Endothelial cell of umbilical vein (primary cell): ENCODE results near the gene IFNA2. TPM values are rescaled to one million over a fixed set of nuclear protein-coding genes. Genes with fewer than 3 reads are reported as not detected.
A peak's percentile ranks its signal among the peaks of the same experiment; 100 is the strongest.

Experiments used
- BruUV-seq: library from RNA; stranded (reverse); fragments of 400-500 nt; replicated peaks from 2 replicates; lab custom pipeline; 2021; lab: Mats Ljungman, UMichigan
- CTCF ChIA-PET: fragments of 300-600, 350-600 bp; sonication (Branson Sonifier 250); formaldehyde crosslinking; loops from one replicate; lab custom pipeline; 2021; ENCODE audit warnings: antibody characterized with exemption, inconsistent platforms; lab: Charles Lee
- POLR2A ChIA-PET: fragments of 300-600, 350-600 bp; sonication (Branson Sonifier 250); formaldehyde crosslinking; loops from one replicate; lab custom pipeline; 2021; ENCODE audit warnings: antibody characterized with exemption, inconsistent platforms; lab: Charles Lee
- DNase-seq: peaks from one replicate; pipeline ENCODE4 v3.0.0-alpha.2; 2011; ENCODE audit warnings: low read depth, low spot score
- FAIRE-seq: peaks from 2 replicates; lab custom pipeline; 2011; peaks lifted over from hg19 to GRCh38; lab: Jason Lieb, UNC
- H2AFZ ChIP-seq: 2 replicates; pipeline ENCODE4 v1.6.0; 2012; ENCODE audit warnings: low read depth, low read length, control low read depth, inconsistent platforms
- H3K27ac ChIP-seq: 2 replicates; pipeline ENCODE4 v1.5.1; 2011; ENCODE audit warnings: low read depth, mild to moderate bottlenecking, control low read depth, low read length, moderate library complexity; ENCODE audit not compliant: insufficient read depth
- H3K27me3 ChIP-seq, 2 experiments: 2 replicates each; pipeline versions ENCODE4 v1.6.0 to v1.6.1; 2011; ENCODE audit warnings: low read length in 2 of 2, mixed read lengths in 1 of 2; ENCODE audit not compliant: control insufficient read depth in 2 of 2, insufficient read depth in 2 of 2
- H3K36me3 ChIP-seq, 2 experiments: 2 replicates in 1 of 2; 3 replicates in 1 of 2; pipeline ENCODE4 v1.5.1; 2011; ENCODE audit warnings: low read length in 2 of 2, mild to moderate bottlenecking in 1 of 2, moderate library complexity in 1 of 2; ENCODE audit not compliant: control insufficient read depth in 2 of 2, insufficient read depth in 2 of 2; ENCODE audit errors: extremely low read depth in 1 of 2
- H3K4me1 ChIP-seq: 3 replicates; pipeline ENCODE4 v1.5.1; 2011; ENCODE audit warnings: mild to moderate bottlenecking, low read length; ENCODE audit not compliant: control insufficient read depth, insufficient read depth; ENCODE audit errors: extremely low read depth
- H3K4me2 ChIP-seq: 2 replicates; pipeline ENCODE4 v1.6.1; 2011; ENCODE audit warnings: low read length, control low read depth, mixed read lengths; ENCODE audit not compliant: insufficient read depth
- H3K4me3 ChIP-seq, 3 experiments: fragments of 200-600 bp in 1 of 3; sonication (generic), shearing (Covaris generic) in 1 of 3; replicated peaks in 1 of 3; 2 replicates each; pipeline ENCODE4 v1.5.1; 2011 to 2016; ENCODE audit warnings: control low read depth in 3 of 3, low read length in 3 of 3, mild to moderate bottlenecking in 2 of 3, inconsistent platforms in 1 of 3, low read depth in 1 of 3, moderate library complexity in 1 of 3; ENCODE audit not compliant: insufficient read depth in 1 of 3
- H3K79me2 ChIP-seq: 2 replicates; pipeline ENCODE4 v1.6.0; 2012; ENCODE audit warnings: low read length, inconsistent platforms; ENCODE audit not compliant: control insufficient read depth, insufficient read depth
- H3K9ac ChIP-seq: replicated peaks from 2 replicates; pipeline ENCODE3; 2011; ENCODE audit warnings: low read length, control low read depth; ENCODE audit not compliant: insufficient read depth; ENCODE audit errors: extremely low read depth
- H3K9me1 ChIP-seq: replicated peaks from 3 replicates; pipeline ENCODE4 v1.6.0; 2011; ENCODE audit warnings: mild to moderate bottlenecking, low read length; ENCODE audit not compliant: control insufficient read depth, insufficient read depth; ENCODE audit errors: extremely low read depth
- H3K9me3 ChIP-seq: replicated peaks from 2 replicates; pipeline ENCODE4 v1.5.1; 2012; ENCODE audit warnings: low read length, inconsistent platforms; ENCODE audit not compliant: control insufficient read depth, insufficient read depth
- H4K20me1 ChIP-seq: replicated peaks from 2 replicates; pipeline ENCODE3; 2011; ENCODE audit warnings: mild to moderate bottlenecking, low read length; ENCODE audit not compliant: control insufficient read depth, insufficient read depth; ENCODE audit errors: extremely low read depth
- EZH2 ChIP-seq: IDR thresholded peaks from 2 replicates; pipeline ENCODE4 v1.6.1; 2012; ENCODE audit warnings: borderline replicate concordance, low read depth, mild to moderate bottlenecking, moderate library complexity, low read length, inconsistent platforms; ENCODE audit not compliant: severe bottlenecking
- FOS ChIP-seq: IDR thresholded peaks from 2 replicates; pipeline ENCODE4 v1.6.1; 2011; ENCODE audit warnings: mild to moderate bottlenecking, low read length, moderate library complexity, borderline replicate concordance; ENCODE audit not compliant: insufficient read depth
- GATA2 ChIP-seq: IDR thresholded peaks from 2 replicates; pipeline ENCODE4 v1.7.0; 2011; ENCODE audit warnings: low read depth, mild to moderate bottlenecking, moderate library complexity, mixed read lengths, low read length; ENCODE audit not compliant: insufficient read length, insufficient read depth
- JUN ChIP-seq: IDR thresholded peaks from 2 replicates; pipeline ENCODE4 v1.6.1; 2011; ENCODE audit warnings: borderline replicate concordance, low read depth; ENCODE audit not compliant: insufficient read length, insufficient read depth
- MYC ChIP-seq: IDR thresholded peaks from one replicate; pipeline ENCODE4 v1.6.1; 2011; ENCODE audit warnings: mild to moderate bottlenecking, low read depth, low read length
- POLR2A ChIP-seq: IDR thresholded peaks from 2 replicates; pipeline ENCODE4 v1.6.1; 2012; ENCODE audit warnings: low read depth, mild to moderate bottlenecking, control low read depth, low read length
- POLR2AphosphoS5 ChIP-seq: IDR thresholded peaks from 2 replicates; pipeline ENCODE4 v1.6.1; 2012; ENCODE audit warnings: low read depth, mild to moderate bottlenecking, control low read depth, low read length, moderate library complexity; ENCODE audit not compliant: insufficient read depth
- dilution Hi-C: fragments of 300-500 bp; cut with MboI; formaldehyde crosslinking; loops from one replicate; pipeline ENCODE4 v1.15.0; 2019; ENCODE audit warnings: low sequenced_read_pairs; ENCODE audit not compliant: extremely low pct_ligation_motif_present
- intact Hi-C: fragments of 100-400 bp; cut with micrococcal nuclease; formaldehyde crosslinking; loops from one replicate; pipeline ENCODE4 v1.10.0; 2022
- polyA plus RNA-seq, 4 experiments: library from polyadenylated mRNA; depleted of rRNA in 3 of 4; stranded (reverse) in 3 of 4; unstranded in 1 of 4; fragments of >200 nt; gene quantifications; 2 replicates each; pipeline versions ENCODE4 v1.2.1 to v1.2.3, GENCODE V29; 2011 to 2012; ENCODE audit warnings: missing spikeins in 1 of 4
- total RNA-seq: library from RNA; stranded (reverse); gene quantifications from 2 replicates; pipeline ENCODE4 v1.2.3, GENCODE V29; 2021
- TF ChIP-seq, protein P1 (sequence below): IDR thresholded peaks from 2 replicates; pipeline ENCODE4 v1.6.1; 2011; ENCODE audit not compliant: insufficient read depth, insufficient read length
- TF ChIP-seq, protein P2 (sequence below), 2 donors: IDR thresholded peaks; 1 replicate in 1 of 2; 2 replicates in 1 of 2; pipeline ENCODE4 v1.5.1; 2011; ENCODE audit warnings: low read length in 2 of 2, mild to moderate bottlenecking in 2 of 2, moderate library complexity in 2 of 2, control low read depth in 1 of 2, inconsistent platforms in 1 of 2, low read depth in 1 of 2; ENCODE audit not compliant: insufficient read depth in 1 of 2; ENCODE audit errors: extremely low read depth in 1 of 2

The IFNA2 gene
- total and polyA plus RNA-seq, 2 donors (not counting 3 experiments of a cell fraction or from before 2014, with no cell fraction given) = not detected

- CTCF ChIA-PET = interaction anchor here (1.3 to 3.5 kb wide), 3 partner anchors 13 to 83 kb away, joined by 3 to 16 read pairs (median 8); no protein-coding TSS in a partner anchor
- no TSS peak for BruUV-seq
- H3K27me3 ChIP-seq = peaks cover 30 to 76% of the 10 kb centered on the region in 2 experiments
- no peak within 1 kb of the TSS for H3K4me2 ChIP-seq
- TF ChIP-seq EZH2 (peak; percentile 31), FOS (no peak), POLR2AphosphoS5 (no peak), POLR2A (no peak), MYC (no peak)
- DNase-seq = no peak
- POLR2A ChIA-PET = no interaction called here
- no peak within 1 kb of the TSS for H3K9ac ChIP-seq
- H2AFZ ChIP-seq = no peak within 1 kb of the TSS
- H3K9me3 ChIP-seq = no peaks in the 10 kb centered on the region
- H3K36me3 ChIP-seq = no peaks in the 10 kb centered on the region
- H3K9me1 ChIP-seq = no peaks in the 10 kb centered on the region
- intact Hi-C loops = no loop called here
- H3K27ac ChIP-seq = no peak within 1 kb of the TSS
- dilution Hi-C loops = no loop called here
- H3K79me2 ChIP-seq = no peaks in the 10 kb centered on the region
- H3K4me1 ChIP-seq = no peaks in the 10 kb centered on the region
- FAIRE-seq = no peak
- no peaks in the 10 kb centered on the region for H4K20me1 ChIP-seq
- no peak within 1 kb of the TSS for H3K4me3 ChIP-seq
These were observed 23.6 kb upstream of the IFNA2 start, which contains the start of gene IFNA8 for GRCh38 chr9:21408817-21409216. Gene IFNA8, plus strand, starts transcription at chr9:21409117. Its CDS starts 60 bp downstream, at chr9:21409177.

DNA sequence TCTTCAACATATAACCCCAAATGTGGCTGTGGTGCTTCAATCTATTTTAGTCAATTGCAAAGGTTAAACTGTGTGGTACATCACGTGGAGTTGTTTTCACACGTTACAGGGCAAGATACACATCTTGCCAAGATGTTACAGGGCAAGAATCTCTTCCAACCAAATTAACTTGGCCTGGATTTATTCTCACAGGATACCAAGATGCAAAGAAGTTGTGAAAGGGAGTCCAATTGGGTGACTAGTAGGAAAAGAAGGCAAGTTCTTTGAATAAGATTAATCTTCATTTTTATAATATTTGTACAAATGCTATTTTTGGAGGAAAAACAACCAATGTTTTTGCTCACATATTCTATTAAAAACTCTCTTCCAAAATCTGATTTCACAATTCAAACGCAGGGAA lies 18.9 kb upstream of the IFNA2 start:
- Histone ChIP-seq H3K27ac (no peak overlapping the region), H3K4me1 (no peaks in the 10 kb centered on the region), H3K27me3 (peaks cover 34 to 77% of the 10 kb centered on the region in 2 experiments), H3K9me1 (no peaks in the 10 kb centered on the region), H3K4me2 (no peak overlapping the region), H3K9ac (no peak overlapping the region), H3K4me3 (no peak overlapping the region), H3K79me2 (no peaks in the 10 kb centered on the region), H2AFZ (no peak overlapping the region), H3K9me3 (no peaks in the 10 kb centered on the region), H4K20me1 (no peaks in the 10 kb centered on the region), H3K36me3 (no peaks in the 10 kb centered on the region)
- dilution Hi-C loops (no loop called here), intact Hi-C loops (no loop called here)
- CTCF ChIA-PET = interaction anchor here (1.7 kb wide), 1 partner anchor 12 kb away, joined by 10 read pairs; no protein-coding TSS in a partner anchor
- POLR2A ChIA-PET = no interaction called here
- no peak for FAIRE-seq
- TF ChIP-seq EZH2 (no peak), GATA2 (no peak), JUN (no peak), MYC (no peak), POLR2A (no peak), POLR2AphosphoS5 (no peak), FOS (no peak)
- TF ChIP-seq, protein P1, sequence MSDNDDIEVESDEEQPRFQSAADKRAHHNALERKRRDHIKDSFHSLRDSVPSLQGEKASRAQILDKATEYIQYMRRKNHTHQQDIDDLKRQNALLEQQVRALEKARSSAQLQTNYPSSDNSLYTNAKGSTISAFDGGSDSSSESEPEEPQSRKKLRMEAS = no peak
- TF ChIP-seq, protein P2, sequence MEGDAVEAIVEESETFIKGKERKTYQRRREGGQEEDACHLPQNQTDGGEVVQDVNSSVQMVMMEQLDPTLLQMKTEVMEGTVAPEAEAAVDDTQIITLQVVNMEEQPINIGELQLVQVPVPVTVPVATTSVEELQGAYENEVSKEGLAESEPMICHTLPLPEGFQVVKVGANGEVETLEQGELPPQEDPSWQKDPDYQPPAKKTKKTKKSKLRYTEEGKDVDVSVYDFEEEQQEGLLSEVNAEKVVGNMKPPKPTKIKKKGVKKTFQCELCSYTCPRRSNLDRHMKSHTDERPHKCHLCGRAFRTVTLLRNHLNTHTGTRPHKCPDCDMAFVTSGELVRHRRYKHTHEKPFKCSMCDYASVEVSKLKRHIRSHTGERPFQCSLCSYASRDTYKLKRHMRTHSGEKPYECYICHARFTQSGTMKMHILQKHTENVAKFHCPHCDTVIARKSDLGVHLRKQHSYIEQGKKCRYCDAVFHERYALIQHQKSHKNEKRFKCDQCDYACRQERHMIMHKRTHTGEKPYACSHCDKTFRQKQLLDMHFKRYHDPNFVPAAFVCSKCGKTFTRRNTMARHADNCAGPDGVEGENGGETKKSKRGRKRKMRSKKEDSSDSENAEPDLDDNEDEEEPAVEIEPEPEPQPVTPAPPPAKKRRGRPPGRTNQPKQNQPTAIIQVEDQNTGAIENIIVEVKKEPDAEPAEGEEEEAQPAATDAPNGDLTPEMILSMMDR (IDR thresholded peaks at IDR 0.05; ENCODE audit: extremely low read depth in 1 of 2, insufficient read depth in 1 of 2, low read depth in 1 of 2, low read length in 2 of 2) = no peak
- no peak for DNase-seq
- no TSS peak for BruUV-seq
